ENCODE measurements around the gene POLR1D.
"Not testable (repeated sequence)": the region's sequence is repeated elsewhere in the genome, so short reads cannot be mapped to it uniquely, and the experiment has no call there.

Gene POLR1D

GRCh38 chr13:27617881-27618321, 3.8 kb upstream of the POLR1D start:
- DNase-seq (ENCODE audit: low spot score) = no peak

GRCh38 chr13:27619093-27619727, 2.5 kb upstream of the POLR1D start:
- DNase-seq (ENCODE audit: low spot score) = no peak

GRCh38 chr13:27619728-27620376, 1.8 kb upstream of the POLR1D start:
- DNase-seq (ENCODE audit: low spot score) = no peak

- DNase-seq (ENCODE audit: low spot score) = peak; percentile 87
Observed at GRCh38 chr13:27620377-27621115, 1.1 kb upstream of the POLR1D start, which contains the start of gene LNX2. Gene LNX2 (minus strand): TSS chr13:27620529. CDS start chr13:27581703, 38,826 bp downstream.

GRCh38 chr13:27621116-27621365, 651 bp upstream of the POLR1D start:
- DNase-seq (ENCODE audit: low spot score) = no peak

- no peak for DNase-seq (ENCODE audit: low spot score)
Observed at GRCh38 chr13:27622102-27622820, 569 bp downstream of the POLR1D start.

GRCh38 chr13:27622881-27623280, 1.2 kb downstream of the POLR1D start:
- DNase-seq (ENCODE audit: low spot score) = no peak

GRCh38 chr13:27624071-27624470, 2.4 kb downstream of the POLR1D start:
- no peak for DNase-seq (ENCODE audit: low spot score)

GRCh38 chr13:27625839-27626238, 4.1 kb downstream of the POLR1D start:
- DNase-seq (ENCODE audit: low spot score) = no peak

GRCh38 chr13:27627380-27627779, 5.7 kb downstream of the POLR1D start:
- DNase-seq (ENCODE audit: low spot score) = no peak

GRCh38 chr13:27628081-27628480, 6.4 kb downstream of the POLR1D start:
- DNase-seq (ENCODE audit: low spot score) = no peak

GRCh38 chr13:27628766-27629165, 7.1 kb downstream of the POLR1D start:
- not testable (repeated sequence) for DNase-seq (ENCODE audit: low spot score)

- DNase-seq (ENCODE audit: low spot score) = no peak
Observed at GRCh38 chr13:27631156-27631555, 9.5 kb downstream of the POLR1D start.

- DNase-seq (ENCODE audit: low spot score) = no peak
Observed at GRCh38 chr13:27631665-27632064, 10.0 kb downstream of the POLR1D start.

GRCh38 chr13:27632214-27632613, 10.5 kb downstream of the POLR1D start:
- DNase-seq (ENCODE audit: low spot score) = no peak

- no peak for DNase-seq (ENCODE audit: low spot score)
Observed at GRCh38 chr13:27632648-27633047, 11.0 kb downstream of the POLR1D start.

- no peak for DNase-seq (ENCODE audit: low spot score)
Observed at GRCh38 chr13:27634231-27634630, 12.5 kb downstream of the POLR1D start.

GRCh38 chr13:27634791-27635190, 13.1 kb downstream of the POLR1D start:
- no peak for DNase-seq (ENCODE audit: low spot score)

- DNase-seq (ENCODE audit: low spot score) = no peak
Observed at GRCh38 chr13:27635266-27635665, 13.6 kb downstream of the POLR1D start.

- DNase-seq (ENCODE audit: low spot score) = no peak
Observed at GRCh38 chr13:27636589-27637288, 15.0 kb downstream of the POLR1D start.

- DNase-seq (ENCODE audit: low spot score) = no peak
Observed at GRCh38 chr13:27637289-27637626, 15.6 kb downstream of the POLR1D start.

GRCh38 chr13:27638001-27638400, 16.3 kb downstream of the POLR1D start:
- no peak for DNase-seq (ENCODE audit: low spot score)
